ENCODE data around the gene TGM3. TPM values are rescaled to one million over a fixed set of nuclear protein-coding genes. Genes with fewer than 3 reads are reported as not detected.

TGM3 gene
- polyA plus RNA-seq, 1 donor (not counting 4 experiments of a cell fraction or from before 2014, with no cell fraction given): 0.08 TPM

GRCh38 chr20:2307136-2307535 lies 11.3 kb downstream of the TGM3 start:
- DNase-seq (ENCODE audit: low read depth, low spot score): no peak
- H3K36me3 ChIP-seq (ENCODE audit: control insufficient read depth in 2 of 2, extremely low read depth in 1 of 2, insufficient read depth in 2 of 2, low read length in 2 of 2): no peaks in the 10 kb centered on the region
- peaks cover 22% of the 10 kb centered on the region for H3K27me3 ChIP-seq (ENCODE audit: control insufficient read depth, extremely low read depth, insufficient read depth, low read length)
- no peak overlapping the region for H3K4me2 ChIP-seq (ENCODE audit: control insufficient read depth, extremely low read depth, insufficient read depth, low read depth, low read length)
- FAIRE-seq: no peak
- H3K79me2 ChIP-seq (ENCODE audit: control insufficient read depth, insufficient read depth, low read length): no peaks in the 10 kb centered on the region
- no peak overlapping the region for H2AFZ ChIP-seq (ENCODE audit: control insufficient read depth, low read length)
- H3K9me1 ChIP-seq (ENCODE audit: control insufficient read depth, extremely low read depth, insufficient read depth, low read length): no peaks in the 10 kb centered on the region
- no peaks in the 10 kb centered on the region for H3K9me3 ChIP-seq (ENCODE audit: control insufficient read depth, low read depth, low read length)
- H3K9ac ChIP-seq (ENCODE audit: control insufficient read depth, extremely low read depth, insufficient read depth, low read length): no peak overlapping the region
- TF ChIP-seq EZH2 (IDR thresholded peaks at IDR 0.05; ENCODE audit: low read length): no peak
- TF ChIP-seq, protein P1, sequence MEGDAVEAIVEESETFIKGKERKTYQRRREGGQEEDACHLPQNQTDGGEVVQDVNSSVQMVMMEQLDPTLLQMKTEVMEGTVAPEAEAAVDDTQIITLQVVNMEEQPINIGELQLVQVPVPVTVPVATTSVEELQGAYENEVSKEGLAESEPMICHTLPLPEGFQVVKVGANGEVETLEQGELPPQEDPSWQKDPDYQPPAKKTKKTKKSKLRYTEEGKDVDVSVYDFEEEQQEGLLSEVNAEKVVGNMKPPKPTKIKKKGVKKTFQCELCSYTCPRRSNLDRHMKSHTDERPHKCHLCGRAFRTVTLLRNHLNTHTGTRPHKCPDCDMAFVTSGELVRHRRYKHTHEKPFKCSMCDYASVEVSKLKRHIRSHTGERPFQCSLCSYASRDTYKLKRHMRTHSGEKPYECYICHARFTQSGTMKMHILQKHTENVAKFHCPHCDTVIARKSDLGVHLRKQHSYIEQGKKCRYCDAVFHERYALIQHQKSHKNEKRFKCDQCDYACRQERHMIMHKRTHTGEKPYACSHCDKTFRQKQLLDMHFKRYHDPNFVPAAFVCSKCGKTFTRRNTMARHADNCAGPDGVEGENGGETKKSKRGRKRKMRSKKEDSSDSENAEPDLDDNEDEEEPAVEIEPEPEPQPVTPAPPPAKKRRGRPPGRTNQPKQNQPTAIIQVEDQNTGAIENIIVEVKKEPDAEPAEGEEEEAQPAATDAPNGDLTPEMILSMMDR (optimal IDR thresholded peaks at IDR 0.05 in 1 of 3, IDR thresholded peaks at IDR 0.05 in 1 of 3, conservative IDR thresholded peaks at IDR 0.05 in 1 of 3; ENCODE audit: extremely low read depth in 1 of 3, insufficient read depth in 2 of 3, low read length in 3 of 3): no peak
- H4K20me1 ChIP-seq (ENCODE audit: control insufficient read depth, extremely low read depth, insufficient read depth, low read length): no peaks in the 10 kb centered on the region
- H3K4me3 ChIP-seq (ENCODE audit: control insufficient read depth in 2 of 3, extremely low read depth in 1 of 3, insufficient read depth in 2 of 3, low read depth in 1 of 3, low read length in 3 of 3): no peak overlapping the region
- H3K4me1 ChIP-seq (ENCODE audit: control insufficient read depth, extremely low read depth, insufficient read depth, low read length): no peaks in the 10 kb centered on the region
- H3K27ac ChIP-seq (ENCODE audit: control insufficient read depth, insufficient read depth, low read length): no peak overlapping the region
- dilution Hi-C loops (cut with MboI; ENCODE audit: extremely low pct_ligation_motif_present, low sequenced_read_pairs): no loop called here

GRCh38 chr20:2311329-2311728 lies 15.5 kb downstream of the TGM3 start:
- dilution Hi-C loops (cut with MboI; ENCODE audit: extremely low pct_ligation_motif_present, low sequenced_read_pairs): no loop called here
- H3K4me3 ChIP-seq (ENCODE audit: control insufficient read depth in 2 of 3, extremely low read depth in 1 of 3, insufficient read depth in 2 of 3, low read depth in 1 of 3, low read length in 3 of 3): no peak overlapping the region
- no peaks in the 10 kb centered on the region for H3K9me3 ChIP-seq (ENCODE audit: control insufficient read depth, low read depth, low read length)
- FAIRE-seq (no peak), DNase-seq (ENCODE audit: low read depth, low spot score) (no peak)
- peaks cover 6% of the 10 kb centered on the region for H3K27me3 ChIP-seq (ENCODE audit: control insufficient read depth, extremely low read depth, insufficient read depth, low read length)
- H3K79me2 ChIP-seq (ENCODE audit: control insufficient read depth, insufficient read depth, low read length): no peaks in the 10 kb centered on the region
- no peak overlapping the region for H3K4me2 ChIP-seq (ENCODE audit: control insufficient read depth, extremely low read depth, insufficient read depth, low read depth, low read length)
- no peak overlapping the region for H3K27ac ChIP-seq (ENCODE audit: control insufficient read depth, insufficient read depth, low read length)
- no peaks in the 10 kb centered on the region for H3K36me3 ChIP-seq (ENCODE audit: control insufficient read depth in 2 of 2, extremely low read depth in 1 of 2, insufficient read depth in 2 of 2, low read length in 2 of 2)
- H3K9me1 ChIP-seq (ENCODE audit: control insufficient read depth, extremely low read depth, insufficient read depth, low read length): no peaks in the 10 kb centered on the region
- H3K4me1 ChIP-seq (ENCODE audit: control insufficient read depth, extremely low read depth, insufficient read depth, low read length): peaks cover 12% of the 10 kb centered on the region
- TF ChIP-seq EZH2 (IDR thresholded peaks at IDR 0.05; ENCODE audit: low read length): no peak
- TF ChIP-seq, protein P1 (optimal IDR thresholded peaks at IDR 0.05 in 1 of 3, IDR thresholded peaks at IDR 0.05 in 1 of 3, conservative IDR thresholded peaks at IDR 0.05 in 1 of 3; ENCODE audit: extremely low read depth in 1 of 3, insufficient read depth in 2 of 3, low read length in 3 of 3): no peak
- H3K9ac ChIP-seq (ENCODE audit: control insufficient read depth, extremely low read depth, insufficient read depth, low read length): no peak overlapping the region
- no peaks in the 10 kb centered on the region for H4K20me1 ChIP-seq (ENCODE audit: control insufficient read depth, extremely low read depth, insufficient read depth, low read length)
- H2AFZ ChIP-seq (ENCODE audit: control insufficient read depth, low read length): no peak overlapping the region
